ENCODE data around the gene MIF. TPM values are rescaled to one million over a fixed set of nuclear protein-coding genes. Genes with fewer than 3 reads are reported as not detected.

Gene MIF
- total and polyA plus RNA-seq, 12 donors = 49.4 to 2,556 (median 820) TPM

DNA sequence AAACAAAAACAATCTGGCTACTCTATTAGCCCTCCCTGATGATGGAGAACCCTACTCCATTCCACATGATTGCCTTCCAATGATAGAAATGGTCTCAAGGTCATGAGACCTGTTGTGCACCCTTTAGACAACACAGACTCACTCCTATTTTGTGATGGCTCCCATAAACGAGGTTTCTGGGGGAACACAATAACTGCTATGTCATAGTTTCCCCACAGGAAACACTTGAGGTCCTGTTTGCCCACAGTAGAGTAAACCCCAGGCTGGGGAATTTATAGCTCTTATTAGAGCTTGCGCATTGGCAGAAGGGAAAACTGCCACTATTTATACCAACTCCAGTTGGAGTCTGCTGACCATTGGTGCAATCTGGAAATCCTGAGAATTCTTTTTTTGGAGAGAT lies 28.7 kb downstream of the MIF start:
- TF ChIP-seq, protein P1, sequence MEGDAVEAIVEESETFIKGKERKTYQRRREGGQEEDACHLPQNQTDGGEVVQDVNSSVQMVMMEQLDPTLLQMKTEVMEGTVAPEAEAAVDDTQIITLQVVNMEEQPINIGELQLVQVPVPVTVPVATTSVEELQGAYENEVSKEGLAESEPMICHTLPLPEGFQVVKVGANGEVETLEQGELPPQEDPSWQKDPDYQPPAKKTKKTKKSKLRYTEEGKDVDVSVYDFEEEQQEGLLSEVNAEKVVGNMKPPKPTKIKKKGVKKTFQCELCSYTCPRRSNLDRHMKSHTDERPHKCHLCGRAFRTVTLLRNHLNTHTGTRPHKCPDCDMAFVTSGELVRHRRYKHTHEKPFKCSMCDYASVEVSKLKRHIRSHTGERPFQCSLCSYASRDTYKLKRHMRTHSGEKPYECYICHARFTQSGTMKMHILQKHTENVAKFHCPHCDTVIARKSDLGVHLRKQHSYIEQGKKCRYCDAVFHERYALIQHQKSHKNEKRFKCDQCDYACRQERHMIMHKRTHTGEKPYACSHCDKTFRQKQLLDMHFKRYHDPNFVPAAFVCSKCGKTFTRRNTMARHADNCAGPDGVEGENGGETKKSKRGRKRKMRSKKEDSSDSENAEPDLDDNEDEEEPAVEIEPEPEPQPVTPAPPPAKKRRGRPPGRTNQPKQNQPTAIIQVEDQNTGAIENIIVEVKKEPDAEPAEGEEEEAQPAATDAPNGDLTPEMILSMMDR (IDR thresholded peaks at IDR 0.05) = no peak
- TF ChIP-seq POLR2A (IDR thresholded peaks at IDR 0.05) = no peak
- Histone ChIP-seq H3K27ac (no peak overlapping the region), H3K4me3 (no peak overlapping the region), H3K27me3 (no peaks in the 10 kb centered on the region), H3K9me3 (replicated peaks in 1 of 3) (peaks cover 0 to 3% (median 0%) of the 10 kb centered on the region in 3 donors), H3K36me3 (replicated peaks in 1 of 2) (no peaks in the 10 kb centered on the region), H3K4me1 (replicated peaks in 1 of 2) (peaks cover 0 to 5% of the 10 kb centered on the region in 2 donors)
- no peak for DNase-seq
- 62 to 75% (median 75%) methylated on average over 2 of the region's 2 CpGs for WGBS, 4 donors
- intact Hi-C loops (cut with DNase I) = no loop called here

DNA sequence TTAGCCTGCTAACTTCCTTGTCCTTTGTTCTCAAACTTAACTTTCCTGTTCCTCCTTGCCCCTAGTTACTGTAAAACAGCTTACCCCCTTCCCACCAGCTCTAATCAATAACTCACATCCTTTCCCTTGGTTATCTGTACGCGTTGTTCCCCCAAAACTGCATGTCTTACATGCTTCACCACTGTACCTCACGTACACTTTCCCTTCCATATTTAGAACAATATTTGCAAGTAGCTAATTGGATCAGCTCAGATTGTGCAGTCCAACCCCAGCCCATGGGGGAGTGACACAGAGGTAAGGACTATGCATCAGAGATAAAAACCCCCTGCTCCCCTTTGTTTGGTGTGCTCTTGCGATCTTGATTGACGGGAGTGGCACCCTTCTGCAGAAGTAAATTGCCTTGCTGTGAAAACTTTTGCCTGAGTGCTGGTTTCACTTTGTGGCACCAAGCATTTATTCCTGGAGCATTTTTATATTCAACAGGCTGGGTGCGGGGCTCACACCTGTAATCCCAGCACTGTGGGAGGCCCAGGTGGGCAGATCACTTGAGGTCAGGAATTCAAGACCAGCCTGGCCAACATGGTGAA lies 30.9 kb downstream of the MIF start:
- intact Hi-C loops (cut with DNase I) = loop anchor here in 1 of 2 donors (5.0 kb wide), 1 partner anchor 47 kb away; the partner anchor contains the start of gene DDT

DNA sequence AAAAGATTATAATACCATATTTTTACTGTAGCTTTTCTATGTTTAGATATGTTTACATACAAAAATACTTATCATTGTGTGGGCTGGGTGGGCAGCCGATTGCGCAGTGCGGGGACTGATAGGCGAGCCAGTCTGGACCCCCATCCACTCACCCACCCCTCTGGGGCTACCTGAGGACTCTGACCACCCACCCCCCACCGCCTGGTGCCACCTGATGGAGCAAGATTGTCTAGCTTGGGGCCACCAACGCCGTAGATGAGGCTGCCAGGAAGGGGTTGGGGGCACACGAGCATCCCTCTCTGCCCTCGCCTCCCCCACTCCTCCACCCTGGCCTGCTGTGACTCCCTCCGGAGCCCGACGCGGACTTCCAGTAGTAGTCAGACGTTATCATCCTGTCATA lies 32.4 kb downstream of the MIF start:
- H3K27me3 ChIP-seq = no peaks in the 10 kb centered on the region
- no peak overlapping the region for H3K4me3 ChIP-seq
- H3K9me3 ChIP-seq (replicated peaks in 1 of 3) = peaks cover 0 to 8% (median 0%) of the 10 kb centered on the region in 3 donors
- no peaks in the 10 kb centered on the region for H3K36me3 ChIP-seq (replicated peaks in 1 of 2)
- intact Hi-C loops (cut with DNase I) = loop anchor here in 1 of 2 donors (5.0 kb wide), 1 partner anchor 46 kb away; the partner anchor contains the start of gene DDT
- 74 to 97% (median 81%) methylated on average over 5 to 14 of the region's 14 CpGs for WGBS, 4 donors
- no peak for TF ChIP-seq POLR2A (IDR thresholded peaks at IDR 0.05)
- TF ChIP-seq, protein P1 (IDR thresholded peaks at IDR 0.05) = no peak
- no peaks in the 10 kb centered on the region for H3K4me1 ChIP-seq (replicated peaks in 1 of 2)
- DNase-seq = peak in 2 of 7 donors; percentile 25 to 45
- no peak overlapping the region for H3K27ac ChIP-seq

More for the DNA sequence above, 30.9 kb downstream of the MIF start:
- Histone ChIP-seq H3K36me3 (replicated peaks in 1 of 2) (no peaks in the 10 kb centered on the region), H3K9me3 (replicated peaks in 1 of 3) (peaks cover 0 to 3% (median 0%) of the 10 kb centered on the region in 3 donors), H3K27ac (no peak overlapping the region), H3K4me1 (replicated peaks in 1 of 2) (peaks cover 0 to 3% of the 10 kb centered on the region in 2 donors), H3K4me3 (no peak overlapping the region), H3K27me3 (no peaks in the 10 kb centered on the region)
- 81 to 99% (median 95%) methylated on average over 5 to 6 of the region's 6 CpGs for WGBS, 4 donors
- no peak for TF ChIP-seq POLR2A (IDR thresholded peaks at IDR 0.05)
- TF ChIP-seq, protein P1 (IDR thresholded peaks at IDR 0.05) = no peak
- peak in 1 of 7 donors; percentile 13 for DNase-seq

GRCh38 chr22:23938328-23939016 lies 44.3 kb downstream of the MIF start:
- H3K36me3 ChIP-seq (replicated peaks in 1 of 2) = no peaks in the 10 kb centered on the region
- no peaks in the 10 kb centered on the region for H3K9me3 ChIP-seq (replicated peaks in 1 of 3)
- no peaks in the 10 kb centered on the region for H3K4me1 ChIP-seq (replicated peaks in 1 of 2)
- no peaks in the 10 kb centered on the region for H3K27me3 ChIP-seq
- H3K27ac ChIP-seq = peak overlapping the region in 2 of 5 donors; percentile 20 to 71
- TF ChIP-seq, protein P1 (IDR thresholded peaks at IDR 0.05) = no peak
- TF ChIP-seq POLR2A (IDR thresholded peaks at IDR 0.05) = no peak
- H3K4me3 ChIP-seq = no peak overlapping the region
- peak in 1 of 7 donors; percentile 5 for DNase-seq
- 63 to 65% (median 65%) methylated on average over 5 of the region's 5 CpGs for WGBS, 4 donors
- intact Hi-C loops (cut with DNase I) = no loop called here
